GM18909 (cell line): ENCODE data around the gene APLP1.
"Not testable (repeated sequence)": the region's sequence is repeated elsewhere in the genome, so short reads cannot be mapped to it uniquely, and the experiment has no call there.

Experiments used
- ATAC-seq: cut with Tn5 transposase; IDR thresholded peaks from one replicate; pipeline ENCODE4 v1.9.1; 2021; ENCODE audit warnings: mild to moderate bottlenecking; ENCODE audit not compliant: unreplicated experiment, poor library complexity

Gene APLP1

DNA sequence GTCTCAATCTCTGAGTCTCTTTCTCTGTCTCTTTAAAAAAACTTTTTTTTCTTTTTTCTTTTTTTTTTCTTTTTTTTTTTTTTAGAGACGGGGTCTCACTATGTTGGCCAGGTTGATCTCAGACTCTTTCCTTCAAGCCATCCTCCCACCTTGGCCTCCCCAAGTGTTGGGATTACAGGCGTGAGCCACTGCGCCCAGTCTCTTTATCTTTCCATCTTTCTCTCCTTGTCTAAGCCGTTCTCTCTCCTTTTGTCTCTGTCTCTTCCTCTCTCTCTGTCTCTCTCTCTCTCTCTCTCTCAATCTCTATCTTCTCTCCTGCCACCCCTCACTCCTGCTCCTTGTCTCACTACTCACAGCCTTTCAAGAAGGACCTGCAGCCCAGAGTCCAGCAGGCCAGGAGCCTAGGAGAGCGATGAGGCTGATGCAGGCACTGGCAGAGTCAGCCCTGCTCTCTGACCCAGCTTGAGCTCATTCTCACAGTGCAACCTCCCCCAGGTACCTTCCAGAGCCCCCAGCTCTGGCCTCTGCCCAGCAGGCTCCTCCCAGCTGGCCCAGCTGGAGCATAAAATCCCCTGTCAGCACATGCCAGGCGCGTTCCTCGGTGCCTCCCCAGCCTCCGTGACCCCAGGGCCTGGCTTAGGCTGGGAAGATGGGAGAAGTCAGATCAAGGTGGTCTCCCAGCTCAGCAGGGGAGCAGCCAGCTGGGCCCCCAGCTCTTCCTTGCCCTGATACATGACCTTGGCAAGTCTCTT is 16.2 kb upstream of the APLP1 start, which contains the start of gene NPHS1:
NPHS1 (minus strand) TSS at position 476 of the 752 bp plus-strand sequence. CDS start 667 bp downstream, outside the sequence.
- ATAC-seq: no peak

DNA sequence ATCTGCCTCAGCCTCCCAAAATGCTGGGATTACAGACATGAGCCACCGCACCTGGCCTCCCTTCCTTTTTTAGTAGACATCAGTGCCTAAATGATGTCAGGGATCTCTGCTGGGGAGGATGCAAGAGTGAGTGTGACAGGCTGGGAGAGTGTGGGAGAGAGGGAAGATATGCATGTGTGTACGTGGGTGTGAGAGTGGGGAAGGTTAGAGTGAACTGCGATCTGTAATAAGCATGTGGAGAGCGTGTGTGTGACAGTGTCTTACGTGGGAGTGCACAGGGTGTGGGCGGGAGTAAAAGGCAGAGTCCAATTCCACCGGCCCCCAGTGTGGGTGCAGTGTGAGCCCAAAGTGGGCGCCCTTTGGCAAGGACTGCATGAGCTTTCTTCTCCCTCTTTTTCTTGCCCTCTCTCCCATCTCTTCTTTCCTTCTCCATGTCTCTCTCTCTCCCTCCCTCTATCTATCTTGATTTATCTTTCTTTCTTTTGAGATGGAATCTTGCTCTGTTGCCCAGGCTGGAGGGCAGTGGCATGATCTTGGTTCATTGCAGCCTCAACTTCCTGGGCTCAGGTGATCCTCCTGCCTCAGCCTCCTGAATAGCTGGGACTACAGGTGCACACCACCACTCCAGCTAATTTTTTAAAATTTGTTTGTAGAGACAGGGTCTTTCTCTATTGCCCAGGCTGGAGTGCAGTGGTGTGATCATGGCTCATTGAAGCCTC is 15.2 kb upstream of the APLP1 start:
- no peak for ATAC-seq

DNA sequence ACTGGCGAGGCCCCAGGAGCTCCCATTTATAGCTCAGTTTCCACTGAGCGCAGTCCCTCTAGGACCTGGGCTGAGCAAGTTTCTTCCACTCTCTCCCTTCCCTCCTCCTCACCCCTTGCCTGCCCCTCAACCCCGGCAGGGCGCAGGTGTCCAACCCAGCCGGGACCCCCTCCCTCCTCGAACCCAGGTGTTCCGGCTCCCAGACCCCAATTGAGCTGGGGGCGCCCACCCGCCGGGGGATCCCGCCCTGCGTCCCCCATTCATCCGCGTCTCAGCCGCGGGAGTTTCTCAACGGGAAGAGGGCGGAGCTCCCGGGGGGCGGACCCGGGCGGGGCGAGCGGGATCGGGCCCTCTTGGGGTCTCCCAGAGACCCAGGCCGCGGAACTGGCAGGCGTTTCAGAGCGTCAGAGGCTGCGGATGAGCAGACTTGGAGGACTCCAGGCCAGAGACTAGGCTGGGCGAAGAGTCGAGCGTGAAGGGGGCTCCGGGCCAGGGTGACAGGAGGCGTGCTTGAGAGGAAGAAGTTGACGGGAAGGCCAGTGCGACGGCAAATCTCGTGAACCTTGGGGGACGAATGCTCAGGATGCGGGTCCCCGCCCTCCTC is 11.7 kb upstream of the APLP1 start, which contains the start of gene KIRREL2:
KIRREL2 (plus strand) TSS at position 366 of the 604 bp plus-strand sequence; CDS start at position 575, 209 bp downstream.
- no peak for ATAC-seq

DNA sequence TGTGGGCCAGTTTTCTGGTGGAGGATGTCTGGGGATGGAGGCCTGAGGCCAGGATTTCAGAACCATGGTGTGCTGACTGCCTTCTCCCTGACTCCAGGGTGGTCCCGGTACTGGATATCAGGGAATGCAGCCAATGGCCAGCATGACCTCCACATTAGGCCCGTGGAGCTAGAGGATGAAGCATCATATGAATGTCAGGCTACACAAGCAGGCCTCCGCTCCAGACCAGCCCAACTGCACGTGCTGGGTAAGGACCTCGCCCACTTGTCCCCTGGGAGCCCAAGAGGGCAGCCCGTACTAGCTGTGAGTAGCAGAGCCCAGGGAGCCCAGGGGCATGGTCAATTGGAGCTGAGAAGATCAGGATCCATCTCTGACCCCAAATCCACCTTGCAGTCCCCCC is 10.1 kb upstream of the APLP1 start:
- ATAC-seq: no peak

GRCh38 chr19:35859414-35859813 is 9.0 kb upstream of the APLP1 start:
- no peak for ATAC-seq

DNA sequence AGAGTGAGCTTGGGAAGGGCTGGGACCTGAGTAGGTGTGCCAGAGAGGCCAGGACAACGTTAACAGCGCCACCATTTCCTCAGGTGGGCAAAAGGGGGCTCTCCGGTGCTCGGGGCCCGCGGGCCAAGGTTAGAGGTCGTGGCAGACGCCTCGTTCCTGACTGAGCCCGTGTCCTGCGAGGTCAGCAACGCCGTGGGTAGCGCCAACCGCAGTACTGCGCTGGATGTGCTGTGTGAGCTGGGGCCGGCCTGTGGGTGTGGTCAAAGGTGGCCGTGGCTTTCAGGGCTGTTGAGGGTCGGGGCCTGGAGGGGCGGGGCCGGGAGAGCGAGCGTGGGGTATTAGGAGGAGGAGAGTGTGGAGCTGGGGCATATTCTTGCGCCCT is 7.9 kb upstream of the APLP1 start:
- ATAC-seq: no peak

GRCh38 chr19:35860818-35861639 is 7.3 kb upstream of the APLP1 start:
- no peak for ATAC-seq

DNA sequence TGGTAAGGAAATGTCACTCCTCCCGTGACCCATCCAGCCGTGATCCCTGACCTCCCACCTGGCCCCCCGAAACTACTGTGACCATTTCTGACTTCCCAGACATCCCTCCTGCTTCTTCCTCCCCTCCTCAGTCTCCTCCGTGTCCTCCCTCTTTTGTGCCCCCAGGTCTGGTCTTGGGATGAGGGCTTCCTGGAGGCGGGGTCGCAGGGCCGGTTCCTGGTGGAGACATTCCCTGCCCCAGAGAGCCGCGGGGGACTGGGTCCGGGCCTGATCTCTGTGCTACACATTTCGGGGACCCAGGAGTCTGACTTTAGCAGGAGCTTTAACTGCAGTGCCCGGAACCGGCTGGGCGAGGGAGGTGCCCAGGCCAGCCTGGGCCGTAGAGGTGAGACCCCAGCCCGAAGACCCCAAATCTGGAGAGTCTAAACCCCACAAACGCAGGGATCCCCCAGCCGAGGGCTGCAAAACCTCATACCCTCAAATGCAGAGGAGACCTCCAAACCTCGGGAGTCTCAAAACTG is 6.7 kb upstream of the APLP1 start:
- no peak for ATAC-seq

- ATAC-seq: no peak
Measured at GRCh38 chr19:35862528-35862927, 5.8 kb upstream of the APLP1 start.

- no peak for ATAC-seq
Measured at GRCh38 chr19:35863018-35863417, 5.4 kb upstream of the APLP1 start.

DNA sequence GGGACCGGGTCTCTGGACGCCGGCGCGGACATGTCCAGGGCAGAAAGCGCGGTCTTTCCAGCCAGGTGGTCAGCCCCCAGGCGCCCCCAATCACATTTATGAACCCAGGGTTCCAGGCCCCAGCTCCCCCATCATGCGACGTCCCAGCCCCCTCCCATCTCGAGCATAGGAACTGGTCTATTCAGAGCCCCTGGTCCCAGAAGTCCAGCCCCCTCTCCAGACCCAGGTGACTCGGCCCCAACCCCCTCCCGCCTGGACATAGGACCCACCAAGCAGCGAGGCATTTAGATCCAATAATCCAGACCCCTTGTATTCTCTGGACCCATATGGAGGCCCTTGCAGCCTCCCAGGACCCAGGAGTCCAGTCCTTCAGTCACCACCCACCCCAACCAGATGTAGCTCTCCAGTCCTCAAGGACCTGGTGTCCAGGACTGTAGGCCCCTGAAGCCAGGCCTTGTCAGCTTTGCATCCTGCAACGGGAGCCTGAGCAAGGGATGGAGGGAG is 501 bp downstream of the APLP1 start:
- no peak for ATAC-seq

DNA sequence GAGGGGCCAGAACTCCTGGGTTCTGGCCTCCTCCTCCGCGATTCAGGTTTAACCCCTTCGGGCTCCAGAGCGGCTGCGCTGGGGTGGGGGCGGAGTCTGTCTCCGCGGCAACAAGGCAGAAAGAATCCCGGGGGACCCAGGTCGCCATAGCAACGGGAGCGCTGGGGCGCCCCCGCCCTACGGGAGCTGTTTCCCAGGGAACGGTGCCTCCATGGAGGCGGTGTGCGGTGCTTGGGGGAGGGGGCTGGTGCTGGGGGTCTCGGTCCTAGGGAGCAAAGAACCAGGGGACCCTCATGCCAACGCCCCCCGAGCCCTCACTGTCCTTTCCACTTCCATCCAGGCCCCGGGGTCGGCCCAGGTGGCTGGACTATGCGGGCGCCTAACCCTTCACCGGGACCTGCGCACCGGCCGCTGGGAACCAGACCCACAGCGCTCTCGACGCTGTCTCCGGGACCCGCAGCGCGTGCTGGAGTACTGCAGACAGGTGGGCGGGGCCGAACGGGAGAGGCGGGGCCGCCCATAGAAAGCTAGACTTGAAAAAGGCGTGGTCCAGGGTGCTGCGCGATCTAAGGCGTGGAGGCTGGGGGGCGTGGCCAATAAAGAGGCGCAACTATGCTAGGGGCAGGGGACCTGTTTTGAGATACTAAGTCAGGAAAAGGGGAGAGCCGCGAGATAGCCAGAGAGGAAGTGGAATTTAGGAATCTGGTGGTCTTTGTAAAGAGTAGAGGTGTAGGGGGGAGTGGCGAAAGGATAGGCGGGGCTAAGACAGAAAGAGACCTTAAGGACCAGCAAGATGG is 1.2 kb downstream of the APLP1 start:
- ATAC-seq: peak; percentile 60

GRCh38 chr19:35870124-35870736 is 1.9 kb downstream of the APLP1 start:
- not testable (repeated sequence) for ATAC-seq

DNA sequence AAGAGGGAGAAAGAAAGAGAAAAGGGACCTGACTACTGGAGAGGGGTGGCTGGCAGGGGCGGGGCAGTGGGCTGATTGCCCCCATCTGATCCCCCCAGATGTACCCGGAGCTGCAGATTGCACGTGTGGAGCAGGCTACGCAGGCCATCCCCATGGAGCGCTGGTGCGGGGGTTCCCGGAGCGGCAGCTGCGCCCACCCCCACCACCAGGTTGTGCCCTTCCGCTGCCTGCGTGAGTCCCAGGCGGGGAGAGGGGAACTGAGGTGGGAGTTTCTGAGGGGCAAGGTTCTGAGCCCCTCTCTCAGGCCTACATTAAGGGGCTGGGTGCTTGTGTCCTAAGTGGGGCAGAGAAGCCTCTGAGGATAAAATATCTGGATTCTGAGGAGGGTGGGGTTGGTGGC is 2.4 kb downstream of the APLP1 start:
- ATAC-seq: no peak

GRCh38 chr19:35871611-35872010 is 3.2 kb downstream of the APLP1 start:
- no peak for ATAC-seq

GRCh38 chr19:35872180-35872579 is 3.8 kb downstream of the APLP1 start:
- ATAC-seq: no peak

DNA sequence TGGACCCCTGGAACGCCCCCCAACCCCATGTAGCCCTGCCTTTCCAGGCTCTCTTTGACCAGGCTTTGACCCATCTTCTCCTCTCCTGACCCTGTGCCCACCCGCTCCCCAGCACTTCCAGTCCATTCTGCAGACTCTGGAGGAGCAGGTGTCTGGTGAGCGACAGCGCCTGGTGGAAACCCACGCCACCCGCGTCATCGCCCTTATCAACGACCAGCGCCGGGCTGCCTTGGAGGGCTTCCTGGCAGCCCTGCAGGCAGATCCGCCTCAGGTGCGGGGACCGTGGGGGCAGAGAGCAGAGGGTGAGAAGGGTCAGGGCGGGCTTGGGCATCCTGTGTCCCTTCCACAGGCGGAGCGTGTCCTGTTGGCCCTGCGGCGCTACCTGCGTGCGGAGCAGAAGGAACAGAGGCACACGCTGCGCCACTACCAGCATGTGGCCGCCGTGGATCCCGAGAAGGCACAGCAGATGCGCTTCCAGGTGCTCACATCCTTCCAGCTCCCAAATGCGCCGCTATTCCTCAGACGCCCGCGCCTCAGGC is 6.1 kb downstream of the APLP1 start:
- no peak for ATAC-seq

DNA sequence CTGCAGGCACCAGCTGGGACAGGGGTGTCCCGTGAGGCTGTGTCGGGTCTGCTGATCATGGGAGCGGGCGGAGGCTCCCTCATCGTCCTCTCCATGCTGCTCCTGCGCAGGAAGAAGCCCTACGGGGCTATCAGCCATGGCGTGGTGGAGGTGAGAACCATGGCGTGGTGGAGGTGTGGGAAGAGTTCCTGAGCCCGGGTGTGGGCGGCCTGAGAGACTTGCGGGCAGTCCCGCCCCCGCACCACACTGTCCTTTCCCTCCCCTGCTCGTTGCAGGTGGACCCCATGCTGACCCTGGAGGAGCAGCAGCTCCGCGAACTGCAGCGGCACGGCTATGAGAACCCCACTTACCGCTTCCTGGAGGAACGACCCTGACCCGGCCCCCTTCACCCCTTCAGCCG is 10.7 kb downstream of the APLP1 start:
- ATAC-seq: no peak
